Liver (tissue), 3 donors: ENCODE results near the gene MACROD1.

Experiments
- CTCF ChIP-seq: fragments of 150-350 bp; IDR thresholded peaks from 2 replicates; pipeline ENCODE4 v1.5.1; 2017; ENCODE audit warnings: improper control_type of control experiment, low read depth, low read length; ENCODE audit not compliant: missing input control
- FOXA1 ChIP-seq: IDR thresholded peaks from 2 replicates; pipeline ENCODE4 v1.6.1; 2016; ENCODE audit warnings: antibody characterized with exemption
- JUND ChIP-seq, 2 donors: IDR thresholded peaks; 2 replicates each; pipeline ENCODE4 v1.6.1; 2016; ENCODE audit warnings: antibody characterized with exemption in 2 of 2
- TAF1 ChIP-seq: conservative IDR thresholded peaks from 2 replicates; pipeline ENCODE4 v1.6.1; 2016; ENCODE audit warnings: antibody characterized with exemption, mild to moderate bottlenecking
- YY1 ChIP-seq: IDR thresholded peaks from 2 replicates; pipeline ENCODE4 v1.6.1; 2016; ENCODE audit warnings: antibody characterized with exemption, mild to moderate bottlenecking
- donor health status: healthy.
- donor health status: healthy.

- TF ChIP-seq JUND (IDR thresholded peaks at IDR 0.05) (no peak), CTCF (no peak), YY1 (no peak), TAF1 (no peak), FOXA1 (no peak)
Measured at GRCh38 chr11:64011371-64011770, 154.5 kb downstream of the MACROD1 start.
